CD4-positive, CD25-positive, alpha-beta regulatory T cell (primary cell): ENCODE data around the gene GCHFR. TPM values are rescaled to one million over a fixed set of nuclear protein-coding genes. Genes with fewer than 3 reads are reported as not detected.

Source experiments
- ATAC-seq, 2 donors: fragments of 150-1000 bp; cut with Tn5 transposase; one replicate each; pipeline ENCODE4 v1.10.0; 2021; ENCODE audit warnings: low read depth in 2 of 2, moderate number of reproducible peaks in 2 of 2, moderate library complexity in 1 of 2
- DNase-seq, 3 donors: peaks; one replicate each; pipeline versions ENCODE4 v3.0.0 to v3.0.0-alpha.2; 2012 to 2022; ENCODE audit warnings: mixed read lengths in 1 of 3
- H3K27ac ChIP-seq: one replicate; pipeline ENCODE4 v1.7.0; 2013; ENCODE audit warnings: mild to moderate bottlenecking, low read length; ENCODE audit not compliant: insufficient read depth, poor library complexity, severe bottlenecking
- H3K27me3 ChIP-seq: one replicate; pipeline ENCODE4 v1.7.0; 2013; ENCODE audit warnings: low read length; ENCODE audit not compliant: control insufficient read depth, insufficient read depth
- H3K36me3 ChIP-seq: one replicate; pipeline ENCODE4 v1.7.0; 2013; ENCODE audit warnings: mild to moderate bottlenecking, low read length, moderate library complexity; ENCODE audit not compliant: control insufficient read depth, insufficient read depth
- H3K4me1 ChIP-seq: 2 replicates; pipeline ENCODE4 v1.7.0; 2013; ENCODE audit warnings: mild to moderate bottlenecking, low read length; ENCODE audit not compliant: insufficient read depth, control insufficient read depth, poor library complexity, severe bottlenecking
- H3K4me3 ChIP-seq: one replicate; pipeline ENCODE4 v1.7.0; 2013; ENCODE audit warnings: low read depth, mild to moderate bottlenecking, low read length, moderate library complexity
- H3K9me3 ChIP-seq, 2 experiments: 1 replicate in 1 of 2; 2 replicates in 1 of 2; pipeline ENCODE4 v1.7.0; 2013; ENCODE audit warnings: low read length in 2 of 2, mild to moderate bottlenecking in 1 of 2, moderate library complexity in 1 of 2; ENCODE audit not compliant: control insufficient read depth in 2 of 2
- H3K27ac Mint-ChIP-seq, 3 donors: one replicate each; pipeline ENCODE4 v1.8.0; 2020 to 2022; ENCODE audit warnings: mild to moderate bottlenecking in 3 of 3, mixed read lengths in 3 of 3, moderate library complexity in 2 of 3
- H3K27me3 Mint-ChIP-seq: one replicate; pipeline ENCODE4 v1.8.0; 2022; ENCODE audit warnings: mild to moderate bottlenecking, mixed read lengths
- H3K36me3 Mint-ChIP-seq: one replicate; pipeline ENCODE4 v1.8.0; 2020; ENCODE audit warnings: mixed read lengths
- H3K4me1 Mint-ChIP-seq, 4 donors: one replicate each; pipeline ENCODE4 v1.8.0; 2020 to 2022; ENCODE audit warnings: mixed read lengths in 4 of 4, mild to moderate bottlenecking in 1 of 4
- H3K4me3 Mint-ChIP-seq, 4 donors: one replicate each; pipeline ENCODE4 v1.8.0; 2020 to 2022; ENCODE audit warnings: mild to moderate bottlenecking in 4 of 4, mixed read lengths in 4 of 4, moderate library complexity in 3 of 4
- H3K9me3 Mint-ChIP-seq, 7 donors: one replicate each; pipeline ENCODE4 v1.8.0; 2020 to 2022; ENCODE audit warnings: mixed read lengths in 7 of 7, mild to moderate bottlenecking in 3 of 7, moderate library complexity in 2 of 7
- polyA plus RNA-seq, 4 donors: library from polyadenylated mRNA; unstranded; fragments of 300-500 nt; fragmentation: Illumina TruSeq; gene quantifications; one replicate each; pipeline ENCODE4 v1.2.3, GENCODE V29; 2021
- total RNA-seq: library from RNA; stranded (reverse); gene quantifications from one replicate; pipeline ENCODE4 v1.2.3, GENCODE V29; 2022

The GCHFR gene
- total and polyA plus RNA-seq, 5 donors from 2014 or later = 23.4 to 163 (median 124) TPM

GRCh38 chr15:40807888-40808461 lies 44.1 kb downstream of the GCHFR start:
- no peaks in the 10 kb centered on the region for H3K27me3 ChIP-seq
- H3K9me3 Mint-ChIP-seq = no peaks in the 10 kb centered on the region
- H3K27ac Mint-ChIP-seq = peak overlapping the region; percentile 96 to 99 (median 99)
- H3K4me3 Mint-ChIP-seq = peak overlapping the region; percentile 97 to 100 (median 98)
- no peaks in the 10 kb centered on the region for H3K9me3 ChIP-seq
- H3K4me3 ChIP-seq = peak overlapping the region; percentile 93
- peaks cover 25% of the 10 kb centered on the region for H3K36me3 Mint-ChIP-seq
- H3K36me3 ChIP-seq = peaks cover 9% of the 10 kb centered on the region
- H3K4me1 Mint-ChIP-seq = peaks cover 5 to 37% (median 25%) of the 10 kb centered on the region in 4 donors
- DNase-seq (no peak), ATAC-seq (no peak)
- H3K27ac ChIP-seq = peak overlapping the region; percentile 94
- peaks cover 16% of the 10 kb centered on the region for H3K4me1 ChIP-seq
- H3K27me3 Mint-ChIP-seq = no peaks in the 10 kb centered on the region

- Mint-ChIP-seq H3K36me3 (peaks cover 21% of the 10 kb centered on the region), H3K27me3 (no peaks in the 10 kb centered on the region), H3K4me1 (peaks cover 5 to 31% (median 19%) of the 10 kb centered on the region in 4 donors), H3K9me3 (no peaks in the 10 kb centered on the region), H3K27ac (no peak overlapping the region), H3K4me3 (peak overlapping the region; percentile 97 to 100 (median 98))
- Histone ChIP-seq H3K9me3 (no peaks in the 10 kb centered on the region), H3K4me1 (peaks cover 16% of the 10 kb centered on the region), H3K27ac (no peak overlapping the region), H3K36me3 (peaks cover 14% of the 10 kb centered on the region), H3K4me3 (no peak overlapping the region), H3K27me3 (no peaks in the 10 kb centered on the region)
- DNase-seq (no peak), ATAC-seq (no peak)
These were observed 45.1 kb downstream of the GCHFR start for GRCh38 chr15:40808861-40809450.

GRCh38 chr15:40812721-40813425 lies 49.0 kb downstream of the GCHFR start:
- Histone ChIP-seq H3K36me3 (peaks cover 22% of the 10 kb centered on the region), H3K9me3 (no peaks in the 10 kb centered on the region), H3K4me1 (peaks cover 5% of the 10 kb centered on the region), H3K27me3 (no peaks in the 10 kb centered on the region), H3K27ac (no peak overlapping the region), H3K4me3 (no peak overlapping the region)
- peaks cover 0 to 13% (median 10%) of the 10 kb centered on the region in 4 donors for H3K4me1 Mint-ChIP-seq
- peaks cover 34% of the 10 kb centered on the region for H3K36me3 Mint-ChIP-seq
- H3K4me3 Mint-ChIP-seq = no peak overlapping the region
- no peaks in the 10 kb centered on the region for H3K9me3 Mint-ChIP-seq
- no peaks in the 10 kb centered on the region for H3K27me3 Mint-ChIP-seq
- H3K27ac Mint-ChIP-seq = peak overlapping the region in 1 of 3 donors; percentile 63
- no peak for DNase-seq
- no peak for ATAC-seq

- Histone ChIP-seq H3K4me3 (no peak overlapping the region), H3K27ac (no peak overlapping the region), H3K9me3 (no peaks in the 10 kb centered on the region), H3K36me3 (peaks cover 18% of the 10 kb centered on the region), H3K4me1 (no peaks in the 10 kb centered on the region), H3K27me3 (no peaks in the 10 kb centered on the region)
- Mint-ChIP-seq H3K4me1 (peaks cover 0 to 2% (median 0%) of the 10 kb centered on the region in 4 donors), H3K27me3 (peaks cover 6% of the 10 kb centered on the region), H3K27ac (peak overlapping the region in 1 of 3 donors; percentile 15), H3K4me3 (no peak overlapping the region), H3K9me3 (no peaks in the 10 kb centered on the region), H3K36me3 (peaks cover 34% of the 10 kb centered on the region)
- DNase-seq (no peak), ATAC-seq (no peak)
These were observed 51.3 kb downstream of the GCHFR start for GRCh38 chr15:40815042-40815698.

Other genes with a start within 250 kb of the GCHFR start
- 30.6 TPM for gene CCDC32, start 199.0 kb upstream of the GCHFR start, total RNA-seq
- 10 to 100 TPM; 49.7 to 57.2 (median 53.9) TPM for gene CCDC32, start 199.0 kb upstream of the GCHFR start, polyA plus RNA-seq
- 13.5 TPM for gene RPUSD2, start 194.8 kb upstream of the GCHFR start, total RNA-seq
- 10 to 100 TPM; 21.2 to 27.7 (median 25.6) TPM for gene RPUSD2, start 194.8 kb upstream of the GCHFR start, polyA plus RNA-seq
- gene KNL1, start 169.8 kb upstream of the GCHFR start, total RNA-seq = 9.7 TPM
- 1 to 10 TPM in 2 of 4 donors, under 1 TPM in 2; 0.46 to 1.6 (median 1.2) TPM for gene KNL1, start 169.8 kb upstream of the GCHFR start, polyA plus RNA-seq
- 5.5 TPM for gene RAD51, start 68.9 kb upstream of the GCHFR start, total RNA-seq
- gene RAD51, start 68.9 kb upstream of the GCHFR start, polyA plus RNA-seq = 1 to 10 TPM; 1.5 to 6.5 (median 3.6) TPM
- 27.7 TPM for gene RMDN3, start 8.8 kb upstream of the GCHFR start, total RNA-seq
- gene RMDN3, start 8.8 kb upstream of the GCHFR start, polyA plus RNA-seq = 10 to 100 TPM; 17.6 to 22.6 (median 21.6) TPM
- gene C15orf62, start 5.9 kb downstream of the GCHFR start, total RNA-seq = 1.9 TPM
- under 1 TPM in 3 of 4 donors, not detected in 1; 0.17 to 0.30 (median 0.30) TPM for gene C15orf62, start 5.9 kb downstream of the GCHFR start, polyA plus RNA-seq
- gene ZFYVE19, start 43.0 kb downstream of the GCHFR start, total RNA-seq = 24.4 TPM
- 10 to 100 TPM; 14.5 to 17.3 (median 15.7) TPM for gene ZFYVE19, start 43.0 kb downstream of the GCHFR start, polyA plus RNA-seq
- 32.6 TPM for gene DNAJC17, start 43.4 kb downstream of the GCHFR start, total RNA-seq
- gene DNAJC17, start 43.4 kb downstream of the GCHFR start, polyA plus RNA-seq = 10 to 100 TPM; 23.7 to 32.7 (median 29.4) TPM
- not detected for gene PPP1R14D, start 64.6 kb downstream of the GCHFR start, total RNA-seq
- gene PPP1R14D, start 64.6 kb downstream of the GCHFR start, polyA plus RNA-seq = not detected
- gene SPINT1, start 80.0 kb downstream of the GCHFR start, total RNA-seq = 2.1 TPM
- 1 to 10 TPM in 3 of 4 donors, under 1 TPM in 1; 0.63 to 1.9 (median 1.8) TPM for gene SPINT1, start 80.0 kb downstream of the GCHFR start, polyA plus RNA-seq
- gene RHOV, start 110.2 kb downstream of the GCHFR start, total RNA-seq = not detected
- gene RHOV, start 110.2 kb downstream of the GCHFR start, polyA plus RNA-seq = under 1 TPM in 1 of 4 donors, not detected in 3; 0.09 TPM
- 26.4 TPM for gene VPS18, start 130.4 kb downstream of the GCHFR start, total RNA-seq
- gene VPS18, start 130.4 kb downstream of the GCHFR start, polyA plus RNA-seq = 10 to 100 TPM; 19.5 to 26.5 (median 22.4) TPM
- not detected for gene DLL4, start 165.3 kb downstream of the GCHFR start, total RNA-seq
- gene DLL4, start 165.3 kb downstream of the GCHFR start, polyA plus RNA-seq = not detected
- 0.64 TPM for gene CHAC1, start 189.4 kb downstream of the GCHFR start, total RNA-seq
- under 1 TPM in 2 of 4 donors, not detected in 2; 0.26 to 0.45 TPM for gene CHAC1, start 189.4 kb downstream of the GCHFR start, polyA plus RNA-seq